Measurements from ENCODE around the gene PLA2G12B. TPM values are rescaled to one million over a fixed set of nuclear protein-coding genes. Genes with fewer than 3 reads are reported as not detected.

Gene PLA2G12B, protein sequence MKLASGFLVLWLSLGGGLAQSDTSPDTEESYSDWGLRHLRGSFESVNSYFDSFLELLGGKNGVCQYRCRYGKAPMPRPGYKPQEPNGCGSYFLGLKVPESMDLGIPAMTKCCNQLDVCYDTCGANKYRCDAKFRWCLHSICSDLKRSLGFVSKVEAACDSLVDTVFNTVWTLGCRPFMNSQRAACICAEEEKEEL
- total RNA-seq: not detected in 2 replicates

DNA sequence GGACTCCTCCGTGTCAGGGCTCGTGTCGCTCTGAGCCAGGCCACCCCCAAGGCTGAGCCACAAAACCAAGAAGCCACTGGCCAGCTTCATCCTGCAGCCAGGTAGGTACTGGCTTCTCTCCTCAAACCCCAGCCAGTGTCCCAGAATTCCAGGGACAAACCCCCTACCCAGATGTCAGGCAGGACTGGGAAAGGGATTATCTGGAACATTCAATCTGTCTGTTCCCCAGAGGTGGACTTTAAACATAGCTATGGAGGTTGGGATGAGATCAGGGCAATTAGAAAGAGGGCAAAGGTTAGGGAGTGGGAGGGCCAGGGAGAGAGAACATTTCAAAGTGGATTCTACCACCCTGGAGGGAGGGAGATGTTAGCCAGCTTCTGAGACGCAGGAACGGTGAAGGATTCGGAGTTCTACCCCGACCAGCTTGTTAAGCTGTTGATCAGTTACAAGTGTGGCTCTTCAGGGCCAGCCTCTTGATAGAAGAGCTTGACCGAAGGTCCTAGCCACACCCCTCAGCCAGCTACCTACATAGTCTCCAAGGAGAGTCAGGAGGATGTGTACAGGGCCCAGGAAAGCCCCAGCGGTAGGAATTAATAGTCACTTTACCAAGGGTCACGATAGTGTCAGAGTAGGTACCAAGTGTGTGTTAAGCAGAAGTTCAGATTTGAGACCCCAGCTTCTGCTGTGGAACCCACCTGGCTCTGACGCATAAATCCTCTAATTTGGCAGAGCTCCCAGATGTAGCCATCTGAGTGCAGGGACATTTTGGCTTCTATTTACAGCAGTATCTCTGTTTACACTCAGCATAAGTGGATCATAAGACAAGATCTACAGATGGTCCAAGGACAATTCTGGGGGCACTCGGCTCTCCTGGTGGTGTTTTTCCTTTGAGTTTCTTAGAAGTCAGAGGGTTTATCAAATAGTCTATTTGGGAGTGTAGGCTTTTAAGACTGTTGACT lies at the start of gene PLA2G12B:
Gene PLA2G12B (minus strand): TSS at position 211 of the 959 bp plus-strand sequence. CDS start 121 bp downstream, at position 90.

DNA sequence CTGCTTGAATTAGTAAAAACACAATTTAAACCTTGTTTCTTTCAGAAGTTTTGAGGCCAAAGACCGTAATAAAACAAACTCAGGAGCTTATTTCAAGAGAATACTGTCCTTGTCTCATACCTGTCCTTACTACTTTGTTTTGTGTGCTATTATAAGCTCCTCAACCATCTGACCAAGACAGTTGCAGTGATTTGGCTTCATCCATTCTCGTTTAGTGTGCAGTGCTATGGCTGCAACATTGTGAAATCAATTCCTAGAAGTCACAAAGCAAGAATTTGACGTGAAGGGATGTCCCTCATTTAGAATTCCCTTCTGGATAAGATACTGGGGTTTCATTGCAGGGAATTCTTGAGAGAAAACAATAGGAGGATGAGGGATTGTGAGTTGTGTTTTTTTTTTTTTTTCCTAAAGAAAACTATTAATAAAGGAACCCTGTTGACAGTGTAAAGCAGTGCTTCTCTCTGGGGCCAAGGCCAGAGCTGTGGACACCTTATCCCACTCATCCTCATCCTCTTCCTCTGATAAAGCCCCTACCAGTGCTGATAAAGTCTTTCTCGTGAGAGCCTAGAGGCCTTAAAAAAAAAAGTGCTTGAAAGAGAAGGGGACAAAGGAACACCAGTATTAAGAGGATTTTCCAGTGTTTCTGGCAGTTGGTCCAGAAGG lies 61.3 kb downstream of the PLA2G12B start, which contains the start of gene OIT3:
Gene OIT3 (plus strand): TSS at position 604 of the 663 bp plus-strand sequence. CDS start 60 bp downstream, outside the sequence.

Other genes with a start within 250 kb of the PLA2G12B start
- gene OIT3, start 61.1 kb downstream of the PLA2G12B start, total RNA-seq: under 0.01 TPM in 1 of 2 replicates, not detected in the other
- 37.2 and 45.9 TPM in 2 replicates for gene P4HA1, start 142.1 kb upstream of the PLA2G12B start, total RNA-seq
- 0.84 and 2.1 TPM in 2 replicates for gene NUDT13, start 155.6 kb upstream of the PLA2G12B start, total RNA-seq
- gene ECD, start 213.2 kb upstream of the PLA2G12B start, total RNA-seq: 24.7 and 26.5 TPM in 2 replicates
- gene FAM149B1, start 213.3 kb upstream of the PLA2G12B start, total RNA-seq: 9.4 and 11.6 TPM in 2 replicates

All from bronchus fibroblast of lung (primary cell).